ENCODE data around the gene AFAP1.

Gene AFAP1

DNA sequence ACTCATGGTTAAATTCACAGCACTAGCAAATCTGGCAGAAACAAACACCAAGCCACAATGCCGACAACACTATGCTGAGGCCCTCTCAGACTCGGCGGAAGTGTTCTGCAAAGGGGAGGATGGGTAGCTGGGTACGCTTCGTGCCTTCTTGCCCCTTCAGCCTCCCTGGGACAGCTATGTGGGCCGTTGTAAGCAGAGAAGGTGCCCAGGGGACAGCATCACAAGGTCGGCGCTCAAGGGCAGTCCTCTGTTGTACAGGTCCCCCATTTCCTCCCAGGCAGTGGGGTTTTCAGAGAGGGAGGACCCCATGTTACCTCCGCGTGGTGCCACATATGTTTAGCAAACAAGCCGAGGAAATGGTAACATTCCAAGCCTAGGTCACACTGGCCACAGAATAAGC is 173.6 kb downstream of the AFAP1 start:
- DNase-seq, result no peak

DNA sequence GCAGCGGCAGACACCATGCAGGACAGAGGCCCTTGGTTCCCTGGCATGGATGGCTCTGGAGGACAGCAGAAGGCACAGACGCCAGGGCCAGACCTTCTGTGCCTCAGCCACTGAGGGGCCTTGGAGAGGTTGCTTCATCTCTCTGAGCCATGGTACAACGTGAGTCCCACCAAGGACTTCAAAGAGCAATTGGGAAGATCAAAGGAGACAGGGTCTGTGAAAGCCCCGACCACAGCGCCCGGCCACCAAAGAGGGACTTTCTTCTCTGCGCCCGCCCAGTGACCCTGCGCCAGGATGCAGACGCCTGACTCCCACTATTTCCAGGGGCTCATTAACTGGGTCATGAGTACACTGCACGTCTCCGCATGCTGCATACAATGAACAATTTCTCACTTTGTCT is 174.0 kb downstream of the AFAP1 start:
- DNase-seq, result no peak

DNA sequence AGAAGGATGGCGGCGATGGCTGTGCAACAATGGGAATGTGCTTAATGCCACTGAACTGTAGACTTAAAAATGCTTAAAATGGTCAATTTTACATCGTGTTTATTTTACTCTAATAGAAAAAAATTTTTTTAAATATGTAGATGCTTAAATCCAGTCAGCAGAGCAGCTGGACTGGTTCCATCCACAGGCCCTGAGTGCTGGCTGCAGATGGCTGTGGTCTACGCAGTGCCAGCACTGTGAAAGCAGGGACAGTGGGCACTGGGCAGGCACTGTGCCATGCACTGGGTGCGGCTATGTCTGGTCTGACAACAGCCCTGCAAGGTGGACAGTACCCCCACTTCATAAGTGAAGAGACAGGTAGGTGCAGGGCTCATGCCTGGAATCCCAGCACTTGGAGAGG is 175.2 kb downstream of the AFAP1 start:
- DNase-seq, result no peak

DNA sequence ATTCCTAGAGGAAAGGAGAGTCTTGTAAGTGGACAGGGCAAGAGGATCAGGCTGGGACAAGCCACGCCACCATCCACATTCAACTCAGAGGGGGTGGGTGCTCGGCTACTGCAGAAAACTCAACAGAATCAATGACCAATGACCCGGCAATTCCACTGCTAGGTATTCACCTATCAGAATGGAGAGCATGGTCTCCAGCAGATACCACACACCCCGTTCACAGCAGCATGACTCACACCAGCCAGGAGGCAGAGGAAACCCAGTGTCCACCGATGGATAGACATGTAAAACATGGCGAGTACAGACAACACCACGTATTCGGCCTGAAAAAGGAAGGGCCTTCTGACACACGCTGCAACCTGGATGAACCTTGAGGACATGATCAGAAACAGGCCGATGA is 175.9 kb downstream of the AFAP1 start:
- DNase-seq, result no peak

- DNase-seq, result no peak
Measured at GRCh38 chr4:7763106-7763505, 176.6 kb downstream of the AFAP1 start.

- DNase-seq, result no peak
Measured at GRCh38 chr4:7762376-7763030, 177.2 kb downstream of the AFAP1 start.

DNA sequence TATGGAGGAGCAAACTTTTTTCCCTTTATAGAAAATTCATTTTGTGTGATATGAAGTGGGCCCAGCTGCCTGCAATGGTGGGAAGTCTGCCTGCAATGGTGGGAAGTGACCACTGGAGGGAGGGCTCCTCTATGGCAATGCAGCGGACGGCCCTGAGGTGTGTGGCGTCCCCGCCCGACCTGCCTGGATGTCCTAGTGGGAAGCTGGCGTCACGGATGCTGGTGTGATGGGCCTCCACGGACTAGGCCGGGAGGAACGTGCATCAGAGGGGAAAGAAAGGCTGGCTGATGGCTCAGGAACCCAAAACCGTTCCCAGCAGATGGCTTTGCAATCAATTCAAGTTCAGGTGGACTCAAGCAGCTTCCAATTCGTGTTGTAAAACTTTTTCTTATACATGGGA is 177.9 kb downstream of the AFAP1 start:
- peak; percentile 71 for DNase-seq

DNA sequence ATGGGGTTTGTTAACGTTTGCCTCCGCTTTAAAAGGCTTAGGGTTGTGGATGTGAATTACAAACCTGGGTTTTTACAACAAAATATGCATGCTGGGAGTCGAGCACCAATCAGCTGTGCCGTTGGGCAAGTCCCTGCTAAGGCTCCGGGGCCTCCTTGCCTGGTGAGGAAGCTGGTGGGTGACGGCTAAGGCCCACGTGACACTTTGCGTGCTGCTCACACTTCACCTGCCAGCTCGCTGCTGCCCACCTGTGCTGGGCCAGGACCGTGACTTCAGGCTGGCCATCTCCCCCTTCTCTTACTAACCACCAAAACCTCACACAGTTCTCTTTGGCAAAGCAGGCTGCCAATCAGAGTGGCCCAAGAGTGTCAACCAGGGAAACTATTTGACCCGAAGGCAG is 178.3 kb downstream of the AFAP1 start:
- no peak for DNase-seq

GRCh38 chr4:7760706-7761105 is 179.0 kb downstream of the AFAP1 start:
- DNase-seq, result no peak

DNA sequence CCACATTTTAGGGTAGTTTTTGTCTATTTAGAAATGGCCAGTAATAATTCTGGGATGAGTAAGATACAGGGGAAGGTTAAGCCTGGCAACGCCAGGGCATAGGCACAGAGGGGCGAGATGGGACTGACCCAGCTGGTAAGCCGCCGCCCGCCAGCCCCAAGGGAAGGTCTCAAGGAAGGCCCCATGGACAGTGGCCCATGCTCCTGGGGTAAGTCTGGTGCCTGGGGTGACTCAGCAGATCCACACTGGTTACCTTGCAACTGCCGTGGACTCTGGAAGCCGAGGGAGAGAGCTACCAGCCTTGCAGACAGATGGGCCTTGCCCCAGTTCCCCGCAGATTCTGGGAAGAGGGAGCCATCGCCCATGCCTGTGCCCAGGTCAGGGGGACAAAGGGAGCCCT is 179.4 kb downstream of the AFAP1 start:
- no peak for DNase-seq

- DNase-seq, result no peak
Measured at GRCh38 chr4:7759635-7760034, 180.0 kb downstream of the AFAP1 start.

DNA sequence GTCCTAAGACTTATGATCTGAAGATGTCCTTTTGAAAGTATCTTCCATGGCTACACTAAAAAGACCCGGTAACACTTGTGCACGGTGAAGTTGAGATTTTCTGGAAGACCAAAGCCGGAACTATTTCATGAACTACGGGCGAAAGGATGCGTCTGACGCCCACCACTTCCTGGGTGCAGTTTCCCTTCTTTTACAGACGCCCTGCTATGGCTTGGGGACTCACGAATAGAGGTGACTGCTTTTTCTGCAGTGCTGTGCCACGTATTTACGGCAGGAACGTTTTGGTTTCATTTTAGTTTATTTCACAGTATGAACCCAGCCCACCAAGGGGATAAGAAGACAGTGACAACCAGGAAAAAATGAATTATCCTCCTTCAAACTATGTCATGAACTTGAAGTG is 180.4 kb downstream of the AFAP1 start:
- no peak for DNase-seq

GRCh38 chr4:7758476-7758875 is 181.2 kb downstream of the AFAP1 start:
- no peak for DNase-seq

DNA sequence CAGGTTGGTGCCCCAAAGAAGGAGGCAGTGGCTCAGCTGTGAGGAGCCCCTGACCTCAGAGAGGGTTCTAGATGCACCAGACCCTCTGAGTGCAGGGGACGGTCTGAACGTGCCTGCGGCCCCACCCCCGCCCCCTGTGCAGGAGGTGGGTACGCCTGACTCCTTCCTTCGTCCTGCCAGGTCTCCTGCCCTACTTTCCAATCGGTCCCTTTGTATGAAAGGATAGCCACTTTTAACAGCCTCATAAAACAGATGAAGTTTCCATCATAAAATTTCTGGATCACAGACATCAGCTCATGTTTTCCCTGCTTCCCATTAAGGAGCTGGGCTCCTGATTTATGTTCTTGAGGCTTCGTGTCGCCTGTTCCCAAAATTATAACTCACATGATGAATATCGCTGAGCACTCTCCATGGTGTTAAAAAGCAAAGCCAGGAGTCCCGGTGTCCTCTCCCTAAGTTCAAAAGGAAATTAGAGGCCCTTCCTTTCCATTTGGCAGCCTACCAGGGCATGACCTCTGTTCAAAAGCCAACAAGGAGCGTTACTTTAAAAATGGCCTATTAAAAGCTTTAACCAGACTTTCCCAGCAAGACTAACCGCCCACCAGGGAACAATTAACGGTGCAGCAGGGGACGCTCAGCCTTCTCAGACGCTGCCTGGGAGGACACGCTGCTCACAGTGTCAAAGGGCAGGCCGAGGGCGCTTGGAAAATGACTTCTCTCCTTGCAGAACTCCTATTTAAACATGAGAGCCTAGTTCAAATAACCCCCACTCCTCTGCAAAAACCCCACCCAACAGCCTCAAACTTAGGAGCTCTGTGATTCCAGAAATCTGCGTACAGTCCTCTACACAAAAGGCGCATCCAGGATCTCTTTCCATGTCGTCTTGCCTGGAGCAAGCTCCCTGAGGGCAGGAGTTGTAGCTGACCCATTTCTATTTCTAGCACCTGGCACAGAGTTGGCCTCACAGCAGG is 181.9 kb downstream of the AFAP1 start:
- DNase-seq, result no peak

DNA sequence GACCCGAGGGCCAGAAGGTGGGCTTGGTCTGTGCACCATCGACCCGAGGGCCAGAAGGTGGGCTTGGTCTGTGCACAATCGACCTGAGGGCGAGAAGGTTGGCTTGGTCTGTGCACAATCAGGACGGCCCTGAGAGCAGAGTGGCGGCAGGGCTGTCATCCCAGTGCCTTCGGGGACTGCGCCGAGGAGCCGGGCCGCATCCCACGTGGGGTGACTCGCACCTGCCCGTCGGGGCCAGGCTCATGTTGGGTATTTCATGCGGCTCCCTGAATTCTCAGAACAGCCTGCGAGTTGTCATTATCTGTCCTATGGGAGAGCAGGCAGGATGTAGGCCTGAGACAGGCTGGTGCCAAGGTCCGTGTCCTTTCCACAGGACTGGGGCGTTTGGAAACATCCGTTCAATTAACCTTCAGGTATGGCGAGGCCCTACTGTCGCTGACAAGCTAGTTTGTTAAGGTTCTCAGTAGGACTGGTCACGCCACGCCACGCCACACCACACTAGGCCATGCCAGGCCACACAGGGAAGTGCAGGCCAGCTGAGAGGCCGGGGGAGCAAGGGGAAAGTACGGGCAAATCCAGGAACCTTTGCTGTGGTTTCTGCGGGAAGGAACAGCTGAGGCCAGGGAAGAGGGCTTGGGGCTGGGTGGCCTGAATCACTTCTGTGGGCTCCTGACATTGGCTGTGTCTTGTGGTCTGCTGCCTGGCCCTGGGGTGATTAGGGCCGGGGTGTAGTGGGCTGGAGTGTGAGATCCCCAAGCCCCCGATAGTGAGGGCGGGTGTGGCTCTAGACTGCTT is 182.9 kb downstream of the AFAP1 start:
- no peak for DNase-seq

- DNase-seq, result no peak
Measured at GRCh38 chr4:7756071-7756470, 183.6 kb downstream of the AFAP1 start.

DNA sequence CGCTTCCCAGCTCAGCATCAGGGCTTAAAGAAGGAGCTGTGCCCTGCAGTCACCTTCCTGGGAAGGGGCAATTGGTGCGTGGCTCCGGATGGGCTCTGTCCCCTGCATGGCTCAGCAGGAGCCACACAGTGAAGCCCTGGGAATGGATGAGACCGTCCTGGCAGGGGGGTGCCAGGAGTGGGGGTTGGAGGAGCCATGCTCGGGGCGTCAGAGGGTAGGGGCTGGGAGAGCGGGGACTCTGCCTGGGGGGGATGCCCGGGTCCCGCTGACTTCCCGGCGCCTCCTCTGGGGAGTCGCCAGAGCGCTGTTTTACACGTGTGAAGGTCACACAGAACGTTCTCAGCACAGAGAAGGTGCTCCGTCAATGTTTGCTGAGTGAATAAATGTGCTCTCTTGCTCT is 184.1 kb downstream of the AFAP1 start:
- no peak for DNase-seq

GRCh38 chr4:7754565-7755262 is 184.9 kb downstream of the AFAP1 start:
- no peak for DNase-seq

GRCh38 chr4:7753931-7754465 is 185.7 kb downstream of the AFAP1 start:
- DNase-seq, result no peak

GRCh38 chr4:7753271-7753670 is 186.4 kb downstream of the AFAP1 start:
- no peak for DNase-seq

GRCh38 chr4:7752649-7753048 is 187.0 kb downstream of the AFAP1 start:
- DNase-seq, result no peak

DNA sequence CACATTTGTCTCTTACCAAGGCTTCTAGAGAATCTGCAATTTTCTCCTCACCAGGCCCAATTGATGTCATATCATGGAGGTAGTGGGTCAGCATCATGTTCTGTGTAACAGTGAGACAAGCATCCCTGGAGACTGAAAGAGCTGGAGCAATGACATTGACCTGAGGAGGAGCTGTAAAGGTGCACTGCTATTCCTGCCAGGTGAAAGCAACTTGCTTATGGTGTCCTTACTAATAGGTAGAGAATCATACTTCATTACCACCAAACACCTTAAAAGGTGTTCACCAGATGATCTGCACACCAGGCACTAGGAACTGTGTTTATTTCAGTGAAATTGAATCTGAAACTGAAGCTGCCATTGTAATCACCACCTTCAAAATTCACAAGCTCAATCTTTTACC is 188.7 kb downstream of the AFAP1 start:
- no peak for DNase-seq

DNA sequence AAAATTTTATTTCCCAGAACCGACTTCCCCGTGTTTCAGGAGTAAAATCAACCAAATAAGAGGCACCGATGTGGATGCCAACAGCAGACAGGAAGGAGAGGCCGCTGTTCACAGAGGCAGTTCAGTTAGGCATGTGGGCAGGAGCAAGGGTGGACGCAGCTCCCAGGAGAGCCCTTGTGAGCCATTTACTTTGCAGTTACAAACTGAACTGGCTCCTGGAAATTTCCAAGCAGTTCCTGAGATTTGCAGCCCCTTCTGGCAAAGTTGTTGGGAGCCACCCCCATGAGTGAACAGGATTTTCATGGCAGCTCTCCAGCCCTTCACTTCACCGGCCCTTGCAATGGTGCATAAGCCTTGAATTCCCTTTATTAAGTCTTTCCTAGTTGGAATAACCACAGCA is 189.1 kb downstream of the AFAP1 start:
- DNase-seq, result no peak

All from midbrain (tissue), 1 donor.